CD4-positive, alpha-beta T cell (primary cell): ENCODE data around the gene MAPK11. TPM values are rescaled to one million over a fixed set of nuclear protein-coding genes. Genes with fewer than 3 reads are reported as not detected.

Experiments
- ATAC-seq: fragments of 200-7000 bp; cut with Tn5 transposase; one replicate; pipeline ENCODE4 v1.10.0; 2022; ENCODE audit warnings: mild to moderate bottlenecking; ENCODE audit not compliant: poor library complexity
- CTCF ChIA-PET: fragments of 350-600 bp; sonication (Branson Sonifier 250); formaldehyde crosslinking; loops from one replicate; lab custom pipeline; 2021; ENCODE audit warnings: antibody characterized with exemption, inconsistent platforms; lab: Charles Lee
- POLR2A ChIA-PET: fragments of 350-600 bp; sonication (Branson Sonifier 250); formaldehyde crosslinking; loops from one replicate; lab custom pipeline; 2021; ENCODE audit warnings: antibody characterized with exemption, inconsistent platforms; lab: Charles Lee
- DNase-seq, 14 experiments: peaks; one replicate each; pipeline ENCODE4 v3.0.0-alpha.2; 2013 to 2020; ENCODE audit warnings: mixed read lengths in 2 of 14
- H3K27ac ChIP-seq, 2 donors: one replicate each; pipeline versions ENCODE4 v1.5.1 to v1.7.0; 2013; ENCODE audit warnings: low read length in 2 of 2, low read depth in 1 of 2, mild to moderate bottlenecking in 1 of 2
- H3K27me3 ChIP-seq, 2 experiments: 1 replicate in 1 of 2; 2 replicates in 1 of 2; pipeline versions ENCODE4 v1.6.1 to v1.7.0; 2013; ENCODE audit warnings: low read length in 2 of 2, control low read depth in 1 of 2, mild to moderate bottlenecking in 1 of 2, moderate library complexity in 1 of 2; ENCODE audit not compliant: insufficient read depth in 2 of 2, control insufficient read depth in 1 of 2
- H3K36me3 ChIP-seq: one replicate; pipeline ENCODE4 v1.6.1; 2013; ENCODE audit warnings: low read length, control low read depth; ENCODE audit not compliant: insufficient read depth
- H3K4me1 ChIP-seq: one replicate; pipeline ENCODE4 v1.6.1; 2013; ENCODE audit warnings: low read length, control low read depth; ENCODE audit not compliant: insufficient read depth
- H3K4me3 ChIP-seq: one replicate; pipeline ENCODE4 v1.5.1; 2013; ENCODE audit warnings: mild to moderate bottlenecking, low read length, moderate library complexity
- H3K9me3 ChIP-seq, 2 experiments: 1 replicate in 1 of 2; 2 replicates in 1 of 2; pipeline versions ENCODE4 v1.6.1 to v1.7.0; 2013; ENCODE audit warnings: low read length in 2 of 2, mild to moderate bottlenecking in 2 of 2, control low read depth in 1 of 2, moderate library complexity in 1 of 2; ENCODE audit not compliant: control insufficient read depth in 1 of 2, insufficient read depth in 1 of 2
- H3K27ac Mint-ChIP-seq: one replicate; pipeline ENCODE4 v1.8.0; 2020; ENCODE audit warnings: mixed read lengths
- H3K27me3 Mint-ChIP-seq: one replicate; pipeline ENCODE4 v1.8.0; 2021; ENCODE audit warnings: mixed read lengths
- H3K36me3 Mint-ChIP-seq: one replicate; pipeline ENCODE4 v1.8.0; 2021; ENCODE audit warnings: low read depth, mixed read lengths
- H3K4me1 Mint-ChIP-seq: one replicate; pipeline ENCODE4 v1.8.0; 2021; ENCODE audit warnings: low read depth, mixed read lengths
- H3K4me3 Mint-ChIP-seq: one replicate; pipeline ENCODE4 v1.8.0; 2020; ENCODE audit warnings: mild to moderate bottlenecking, mixed read lengths
- H3K9me3 Mint-ChIP-seq: one replicate; pipeline ENCODE4 v1.8.0; 2020; ENCODE audit warnings: mixed read lengths
- CTCF ChIP-seq: fragments of 200-600 bp; IDR thresholded peaks from one replicate; pipeline ENCODE4 v1.8.0; 2022; ENCODE audit warnings: antibody characterized with exemption, mild to moderate bottlenecking
- intact Hi-C, 2 experiments: fragments of 100-400 bp; cut with DNase I in 1 of 2; cut with micrococcal nuclease in 1 of 2; formaldehyde crosslinking; loops; one replicate each; pipeline versions ENCODE4 v1.15.1 to v1.9.0; 2023 to 2025; cut with DNase I, micrococcal nuclease
- total RNA-seq, 174 experiments: library from RNA in 2 of 174; stranded (reverse) in 2 of 174; gene quantifications; one replicate each; pipeline ENCODE4 v1.2.3 and lab custom pipeline; 2021 to 2026

Gene MAPK11
- total RNA-seq, 2 experiments from 2014 or later: 4.2 to 4.9 TPM

- Histone ChIP-seq H3K27me3 (no peaks in the 10 kb centered on the region), H3K4me3 (no peak overlapping the region), H3K27ac (no peak overlapping the region), H3K4me1 (no peaks in the 10 kb centered on the region), H3K9me3 (no peaks in the 10 kb centered on the region), H3K36me3 (peaks cover 74% of the 10 kb centered on the region)
- Mint-ChIP-seq H3K4me1 (no peaks in the 10 kb centered on the region), H3K36me3 (peaks cover 78% of the 10 kb centered on the region), H3K4me3 (no peak overlapping the region), H3K27ac (no peak overlapping the region), H3K27me3 (no peaks in the 10 kb centered on the region), H3K9me3 (no peaks in the 10 kb centered on the region)
- no peak for TF ChIP-seq CTCF
- CTCF ChIA-PET: no interaction called here
- no peak for ATAC-seq
- no peak for DNase-seq
- POLR2A ChIA-PET: no interaction called here
- intact Hi-C loops: no loop called here
Observed at GRCh38 chr22:50219800-50220602, 50.2 kb downstream of the MAPK11 start.

GRCh38 chr22:50218996-50219727 is 51.0 kb downstream of the MAPK11 start:
- intact Hi-C loops: no loop called here
- Histone ChIP-seq H3K36me3 (peaks cover 75% of the 10 kb centered on the region), H3K4me3 (no peak overlapping the region), H3K27me3 (no peaks in the 10 kb centered on the region), H3K4me1 (no peaks in the 10 kb centered on the region), H3K27ac (no peak overlapping the region), H3K9me3 (no peaks in the 10 kb centered on the region)
- Mint-ChIP-seq H3K4me3 (no peak overlapping the region), H3K4me1 (no peaks in the 10 kb centered on the region), H3K27me3 (no peaks in the 10 kb centered on the region), H3K27ac (no peak overlapping the region), H3K9me3 (no peaks in the 10 kb centered on the region), H3K36me3 (peaks cover 77% of the 10 kb centered on the region)
- ChIA-PET CTCF (no interaction called here), POLR2A (no interaction called here)
- no peak for ATAC-seq
- DNase-seq: peak in 1 of 14 experiments; percentile 49
- TF ChIP-seq CTCF: no peak

GRCh38 chr22:50218153-50218995 is 51.8 kb downstream of the MAPK11 start:
- H3K4me1 Mint-ChIP-seq: peaks cover 5% of the 10 kb centered on the region
- Histone ChIP-seq H3K27ac (no peak overlapping the region), H3K4me1 (no peaks in the 10 kb centered on the region), H3K9me3 (no peaks in the 10 kb centered on the region), H3K36me3 (peaks cover 75% of the 10 kb centered on the region), H3K27me3 (no peaks in the 10 kb centered on the region), H3K4me3 (no peak overlapping the region)
- POLR2A ChIA-PET: no interaction called here
- no peaks in the 10 kb centered on the region for H3K9me3 Mint-ChIP-seq
- TF ChIP-seq CTCF: no peak
- no peak overlapping the region for H3K4me3 Mint-ChIP-seq
- intact Hi-C loops: no loop called here
- no peaks in the 10 kb centered on the region for H3K27me3 Mint-ChIP-seq
- DNase-seq: peak in 1 of 14 experiments; percentile 24
- no peak overlapping the region for H3K27ac Mint-ChIP-seq
- peaks cover 78% of the 10 kb centered on the region for H3K36me3 Mint-ChIP-seq
- ATAC-seq: no peak
- CTCF ChIA-PET: no interaction called here
